ENCODE data around the gene PTCHD1. TPM values are rescaled to one million over a fixed set of nuclear protein-coding genes. Genes with fewer than 3 reads are reported as not detected.

PTCHD1 gene
- total RNA-seq, 1 donor from 2014 or later, result 1.3 TPM

- no peaks in the 10 kb centered on the region for H3K27me3 Mint-ChIP-seq (ENCODE audit: unreplicated experiment)
- TF ChIP-seq CTCF (IDR thresholded peaks at IDR 0.05; ENCODE audit: partially characterized antibody, unreplicated experiment), result peak; percentile 26
- no peak overlapping the region for H3K4me3 Mint-ChIP-seq (ENCODE audit: unreplicated experiment)
- DNase-seq, result no peak
- no peaks in the 10 kb centered on the region for H3K4me1 Mint-ChIP-seq (ENCODE audit: low read depth, unreplicated experiment)
- no peak overlapping the region for H3K27ac Mint-ChIP-seq (ENCODE audit: unreplicated experiment)
- no peaks in the 10 kb centered on the region for H3K36me3 Mint-ChIP-seq (ENCODE audit: unreplicated experiment)
- no peaks in the 10 kb centered on the region for H3K9me3 Mint-ChIP-seq (ENCODE audit: unreplicated experiment)
Observed at GRCh38 chrX:23451266-23451665, 116.6 kb downstream of the PTCHD1 start.
